ENCODE results near the gene FEV.

FEV gene

GRCh38 chr2:219017201-219017931 lies 32.4 kb upstream of the FEV start:
- no peak for TF ChIP-seq CTCF (IDR thresholded peaks at IDR 0.05; ENCODE audit: insufficient read depth, low read depth, low read length, missing control alignments)
- no peak overlapping the region for H3K4me3 ChIP-seq (ENCODE audit: low read length)
- no peak for DNase-seq (ENCODE audit: low read depth)

- TF ChIP-seq CTCF (IDR thresholded peaks at IDR 0.05; ENCODE audit: insufficient read depth, low read depth, low read length, missing control alignments) = no peak
- no peak for DNase-seq (ENCODE audit: low read depth)
- H3K4me3 ChIP-seq (ENCODE audit: low read length) = no peak overlapping the region
Observed at GRCh38 chr2:219016721-219017120, 31.7 kb upstream of the FEV start.

- no peak for TF ChIP-seq CTCF (IDR thresholded peaks at IDR 0.05; ENCODE audit: insufficient read depth, low read depth, low read length, missing control alignments)
- no peak for DNase-seq (ENCODE audit: low read depth)
- H3K4me3 ChIP-seq (ENCODE audit: low read length) = no peak overlapping the region
Observed at GRCh38 chr2:219010873-219011272, 25.9 kb upstream of the FEV start.

- peak; percentile 73 for TF ChIP-seq CTCF (IDR thresholded peaks at IDR 0.05; ENCODE audit: insufficient read depth, low read depth, low read length, missing control alignments)
- H3K4me3 ChIP-seq (ENCODE audit: low read length) = no peak overlapping the region
- DNase-seq (ENCODE audit: low read depth) = peak; percentile 51
Observed at GRCh38 chr2:219010162-219010756, 25.3 kb upstream of the FEV start.

GRCh38 chr2:219009294-219009693 lies 24.3 kb upstream of the FEV start:
- no peak overlapping the region for H3K4me3 ChIP-seq (ENCODE audit: low read length)
- no peak for TF ChIP-seq CTCF (IDR thresholded peaks at IDR 0.05; ENCODE audit: insufficient read depth, low read depth, low read length, missing control alignments)
- no peak for DNase-seq (ENCODE audit: low read depth)

GRCh38 chr2:219003979-219004378 lies 19.0 kb upstream of the FEV start:
- no peak for TF ChIP-seq CTCF (IDR thresholded peaks at IDR 0.05; ENCODE audit: insufficient read depth, low read depth, low read length, missing control alignments)
- H3K4me3 ChIP-seq (ENCODE audit: low read length) = no peak overlapping the region
- DNase-seq (ENCODE audit: low read depth) = no peak

GRCh38 chr2:219003267-219003634 lies 18.3 kb upstream of the FEV start:
- TF ChIP-seq CTCF (IDR thresholded peaks at IDR 0.05; ENCODE audit: insufficient read depth, low read depth, low read length, missing control alignments) = no peak
- no peak for DNase-seq (ENCODE audit: low read depth)
- H3K4me3 ChIP-seq (ENCODE audit: low read length) = no peak overlapping the region

All from epithelial cell of esophagus (primary cell).